Hippocampal formation (tissue), 2 donors: ENCODE results near the gene LRCH1.

ENCODE experiments used
- DNase-seq, 2 donors: peaks; one replicate each; lab custom pipeline; 2025; lab: John Stamatoyannopoulos, UW

Gene LRCH1

GRCh38 chr13:46615888-46616531 is 63.0 kb downstream of the LRCH1 start:
- DNase-seq: no peak

- no peak for DNase-seq
Observed at GRCh38 chr13:46617229-46617721, 64.3 kb downstream of the LRCH1 start.

- no peak for DNase-seq
Observed at GRCh38 chr13:46617885-46618284, 64.9 kb downstream of the LRCH1 start.

- DNase-seq: no peak
Observed at GRCh38 chr13:46618694-46619254, 65.8 kb downstream of the LRCH1 start.

- DNase-seq: no peak
Observed at GRCh38 chr13:46620029-46620428, 67.1 kb downstream of the LRCH1 start.

- DNase-seq: no peak
Observed at GRCh38 chr13:46620471-46620870, 67.5 kb downstream of the LRCH1 start.

GRCh38 chr13:46621133-46621532 is 68.2 kb downstream of the LRCH1 start:
- peak in 1 of 2 donors; percentile 13 for DNase-seq

GRCh38 chr13:46621792-46622629 is 69.0 kb downstream of the LRCH1 start:
- DNase-seq: no peak

GRCh38 chr13:46622630-46623256 is 69.8 kb downstream of the LRCH1 start:
- DNase-seq: peak in 1 of 2 donors; percentile 50

GRCh38 chr13:46624353-46624752 is 71.4 kb downstream of the LRCH1 start:
- DNase-seq: no peak

- DNase-seq: no peak
Observed at GRCh38 chr13:46624821-46625220, 71.9 kb downstream of the LRCH1 start.

- no peak for DNase-seq
Observed at GRCh38 chr13:46627462-46627861, 74.5 kb downstream of the LRCH1 start.

- DNase-seq: no peak
Observed at GRCh38 chr13:46628622-46629365, 75.8 kb downstream of the LRCH1 start.

GRCh38 chr13:46629811-46630413 is 76.9 kb downstream of the LRCH1 start:
- DNase-seq: no peak

- DNase-seq: peak in 1 of 2 donors; percentile 31
Observed at GRCh38 chr13:46630431-46631178, 77.6 kb downstream of the LRCH1 start.

- no peak for DNase-seq
Observed at GRCh38 chr13:46631179-46631542, 78.2 kb downstream of the LRCH1 start.

GRCh38 chr13:46632176-46632575 is 79.2 kb downstream of the LRCH1 start:
- no peak for DNase-seq

GRCh38 chr13:46633416-46633815 is 80.4 kb downstream of the LRCH1 start:
- no peak for DNase-seq

- DNase-seq: no peak
Observed at GRCh38 chr13:46636451-46636850, 83.5 kb downstream of the LRCH1 start.

GRCh38 chr13:46637213-46637612 is 84.2 kb downstream of the LRCH1 start:
- no peak for DNase-seq

GRCh38 chr13:46638262-46638661 is 85.3 kb downstream of the LRCH1 start:
- DNase-seq: no peak
